ENCODE measurements around the gene TMEM141.

Gene TMEM141

GRCh38 chr9:136808075-136808805 lies 17.1 kb downstream of the TMEM141 start:
- no peak for DNase-seq (ENCODE audit: low read depth in 2 of 3, low spot score in 2 of 3)

- no peak for DNase-seq (ENCODE audit: low read depth in 2 of 3, low spot score in 2 of 3)
Measured at GRCh38 chr9:136808806-136809158, 17.6 kb downstream of the TMEM141 start.

DNA sequence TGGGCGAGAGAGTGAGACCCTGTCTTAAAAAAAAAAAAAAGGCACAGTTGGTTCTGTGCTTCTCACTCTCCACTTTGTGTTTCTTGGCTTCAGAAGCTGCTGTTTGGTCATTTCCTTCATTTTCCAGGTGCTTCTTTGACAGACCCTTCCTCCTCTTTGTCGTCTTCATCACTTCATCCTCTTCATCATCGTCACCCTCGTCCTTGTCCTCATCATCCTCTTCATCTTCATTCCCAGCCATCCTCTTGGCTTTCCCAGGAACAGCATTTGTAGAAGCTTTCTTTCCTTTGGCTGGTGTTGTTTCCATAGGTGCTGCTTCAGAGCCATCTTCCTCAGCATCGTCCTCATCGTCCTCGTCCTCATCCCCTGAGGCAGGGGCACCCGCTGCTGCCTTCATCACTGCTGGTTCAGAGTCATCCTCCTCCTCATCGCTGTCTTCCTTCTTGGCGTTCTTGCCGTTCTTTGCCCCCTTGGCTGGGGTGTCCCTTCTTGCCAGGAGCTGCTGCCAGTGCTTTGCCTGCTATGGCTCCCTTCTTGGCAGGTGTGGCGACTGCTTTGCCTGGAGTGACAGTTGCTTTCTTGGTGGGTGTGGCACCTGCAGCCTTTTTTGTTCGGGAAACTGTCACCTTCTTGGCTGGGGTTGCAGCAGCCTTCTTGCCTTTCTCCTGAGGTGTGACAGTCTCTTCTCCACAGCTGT lies 23.7 kb downstream of the TMEM141 start:
- DNase-seq (ENCODE audit: low read depth in 2 of 3, low spot score in 2 of 3): no peak

DNA sequence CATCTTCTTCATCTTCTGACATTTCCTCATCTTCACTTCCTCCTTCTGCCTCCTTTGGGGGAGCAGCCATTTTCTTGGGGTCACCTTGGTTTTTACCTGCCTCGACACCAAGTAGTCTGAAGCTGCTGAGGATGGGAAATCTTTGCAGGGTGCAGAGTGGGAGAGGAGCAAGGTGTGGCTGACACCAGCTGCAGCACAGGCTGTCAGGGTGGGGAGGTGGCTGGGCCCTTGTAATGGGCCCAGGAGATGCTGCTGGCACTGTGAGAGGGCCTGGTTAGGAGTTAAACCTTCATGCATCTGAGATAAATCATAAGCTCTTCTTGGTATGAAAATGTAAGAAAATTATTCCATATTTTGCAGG lies 24.3 kb downstream of the TMEM141 start:
- no peak for DNase-seq (ENCODE audit: low read depth in 2 of 3, low spot score in 2 of 3)

DNA sequence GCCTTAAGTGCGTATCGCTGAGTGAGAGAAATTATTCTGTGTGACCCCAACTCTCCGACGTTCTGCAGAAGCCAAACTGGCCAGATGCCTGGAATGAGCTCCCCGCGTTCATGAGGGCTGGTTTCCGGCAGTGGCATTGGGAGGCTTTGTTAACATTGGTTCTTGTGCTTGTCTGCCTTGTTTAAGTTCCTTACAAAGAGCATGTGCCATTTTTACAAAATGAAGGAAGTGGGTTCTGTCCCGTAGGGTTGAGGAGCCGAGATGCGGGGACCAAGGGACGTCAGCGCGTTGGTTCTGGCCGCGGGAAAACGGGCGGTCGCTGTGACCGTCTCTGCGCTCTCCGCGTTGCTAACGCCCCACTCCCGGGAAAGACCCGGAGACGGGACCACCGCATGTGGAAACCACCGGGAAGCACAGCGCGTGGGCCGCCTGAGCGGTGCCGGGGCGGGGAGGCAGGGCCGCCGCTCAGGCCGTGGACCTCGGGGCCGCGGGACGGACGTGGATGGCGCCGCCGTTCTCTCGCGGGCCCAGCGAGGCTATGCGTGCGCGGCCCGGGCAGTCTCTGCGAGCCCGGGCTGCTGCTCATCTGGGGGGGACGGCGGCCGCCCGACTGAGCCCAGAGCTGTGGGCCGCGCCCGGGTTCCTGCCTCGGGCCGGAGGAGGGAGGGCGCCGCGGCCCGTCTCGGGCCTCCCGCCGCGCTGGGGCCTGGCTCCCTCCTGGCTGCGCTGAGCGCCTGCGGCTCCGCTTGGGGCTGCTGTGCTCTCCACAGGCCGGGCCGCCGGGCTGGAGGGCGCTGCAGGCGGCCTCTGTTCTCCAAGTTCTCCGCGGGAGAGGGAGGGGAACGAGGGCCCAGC lies 30.1 kb downstream of the TMEM141 start:
- DNase-seq (ENCODE audit: low read depth in 2 of 3, low spot score in 2 of 3): no peak

DNA sequence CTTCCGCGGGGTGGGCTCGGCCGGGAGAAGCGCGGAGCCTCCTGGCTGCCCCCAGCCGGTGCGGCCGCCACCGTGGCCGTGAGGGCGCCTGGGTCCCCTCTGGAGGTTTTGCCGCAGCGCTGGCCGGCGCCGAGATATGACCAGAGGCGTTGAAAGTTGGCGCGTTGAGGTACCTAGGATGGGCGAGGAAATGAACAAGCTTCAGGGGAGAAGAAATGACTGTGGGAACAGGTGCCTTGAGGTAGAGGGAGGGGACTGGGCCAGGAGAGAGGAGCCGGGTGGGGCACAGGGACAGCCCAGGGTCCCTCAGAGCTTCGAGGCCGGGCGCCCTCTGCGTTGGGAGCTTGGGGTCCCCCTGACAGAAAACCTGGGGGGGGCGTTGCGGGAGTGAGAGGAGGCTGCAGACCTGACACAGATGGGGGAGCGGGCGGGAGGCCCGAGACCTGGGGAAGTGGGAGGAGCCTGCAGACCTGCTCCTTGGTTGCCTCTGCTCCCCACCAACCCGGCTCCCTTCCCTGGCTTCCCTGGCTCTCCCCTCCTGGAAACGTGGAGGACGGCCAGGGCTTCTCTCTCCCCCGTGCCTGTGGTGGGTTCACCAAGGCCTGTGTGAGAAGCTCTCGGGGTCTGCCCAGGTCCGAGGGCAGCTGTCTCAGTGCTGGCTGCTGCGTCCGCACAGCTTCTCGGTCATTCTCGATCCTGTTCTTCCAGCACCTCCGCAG lies 30.8 kb downstream of the TMEM141 start:
- DNase-seq (ENCODE audit: low read depth in 2 of 3, low spot score in 2 of 3): no peak

DNA sequence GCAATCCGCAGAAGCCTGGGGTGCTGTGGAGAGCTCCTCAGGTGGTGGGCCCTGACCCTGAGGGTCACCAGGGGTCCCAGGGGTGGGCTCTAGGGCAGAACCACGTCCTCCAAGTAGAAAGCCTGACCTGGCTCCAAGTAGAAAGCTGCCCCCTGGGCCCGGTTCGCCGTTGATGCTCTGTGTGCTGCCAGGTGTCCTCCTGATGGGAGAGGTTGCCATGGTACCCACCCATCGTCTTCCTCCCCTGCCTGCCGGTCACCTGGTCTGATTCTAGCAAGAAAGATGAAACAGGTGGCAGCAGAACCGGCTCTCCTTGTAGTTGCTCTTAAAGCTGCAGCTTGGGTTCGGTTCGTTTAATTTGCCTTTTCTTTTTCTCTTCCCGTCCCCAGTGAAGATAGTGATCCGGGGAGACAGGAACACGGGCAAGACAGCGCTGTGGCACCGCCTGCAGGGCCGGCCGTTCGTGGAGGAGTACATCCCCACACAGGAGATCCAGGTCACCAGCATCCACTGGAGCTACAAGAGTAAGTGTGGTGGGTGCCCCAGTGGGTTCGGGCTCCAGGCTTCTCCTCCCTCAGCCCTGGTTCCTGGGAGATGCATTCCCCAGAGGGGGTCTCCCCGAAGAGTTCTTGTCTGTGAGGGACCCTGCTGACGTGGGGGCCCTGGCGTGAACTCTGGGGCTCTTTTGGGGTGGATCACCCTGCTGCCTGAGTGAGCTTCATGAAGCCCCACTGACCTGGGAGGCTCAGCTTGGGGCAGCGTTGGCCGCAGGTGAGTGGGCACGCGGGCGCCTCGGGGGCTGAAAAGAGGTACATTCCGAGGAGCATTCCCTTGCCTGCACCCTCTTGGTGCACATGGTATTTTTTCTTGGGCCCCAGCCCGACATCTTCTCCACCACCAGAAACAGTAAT lies 32.2 kb downstream of the TMEM141 start:
- DNase-seq (ENCODE audit: low read depth in 2 of 3, low spot score in 2 of 3): no peak

DNA sequence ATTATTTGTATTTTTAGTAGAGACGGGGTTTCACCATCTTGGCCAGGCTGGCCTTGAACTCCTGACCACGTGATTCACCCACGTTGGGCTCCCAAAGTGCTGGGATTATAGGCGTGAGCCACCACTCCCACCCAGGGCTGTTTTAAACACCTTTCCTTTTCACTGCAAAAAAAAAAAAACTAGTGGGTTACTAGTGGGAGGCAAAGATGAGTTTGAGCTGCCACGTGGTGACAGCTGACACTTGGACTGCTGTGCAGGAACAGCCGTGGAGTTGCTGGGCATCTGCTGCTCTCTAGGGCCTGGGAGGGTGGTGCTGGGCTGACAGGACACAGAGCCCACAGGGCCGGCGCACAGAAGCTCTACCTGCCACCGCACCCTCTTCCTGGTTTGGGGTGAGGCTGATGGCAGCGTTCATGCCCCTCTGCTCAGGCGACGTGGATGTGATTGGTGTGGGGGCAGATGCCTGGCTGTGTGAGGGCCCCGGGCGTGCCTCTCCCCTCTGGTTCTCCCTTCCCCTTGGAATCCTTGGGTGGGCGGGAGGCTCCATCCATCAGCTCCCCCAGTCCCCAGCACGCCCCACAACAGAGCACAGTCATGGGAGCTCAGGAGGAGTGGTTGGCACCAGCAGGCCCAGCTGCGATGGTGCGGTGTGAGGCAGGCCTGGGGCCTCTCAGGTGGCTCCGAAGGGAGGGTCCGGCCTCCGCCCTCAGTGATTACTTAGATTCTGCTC lies 33.5 kb downstream of the TMEM141 start:
- DNase-seq (ENCODE audit: low read depth in 2 of 3, low spot score in 2 of 3): no peak

DNA sequence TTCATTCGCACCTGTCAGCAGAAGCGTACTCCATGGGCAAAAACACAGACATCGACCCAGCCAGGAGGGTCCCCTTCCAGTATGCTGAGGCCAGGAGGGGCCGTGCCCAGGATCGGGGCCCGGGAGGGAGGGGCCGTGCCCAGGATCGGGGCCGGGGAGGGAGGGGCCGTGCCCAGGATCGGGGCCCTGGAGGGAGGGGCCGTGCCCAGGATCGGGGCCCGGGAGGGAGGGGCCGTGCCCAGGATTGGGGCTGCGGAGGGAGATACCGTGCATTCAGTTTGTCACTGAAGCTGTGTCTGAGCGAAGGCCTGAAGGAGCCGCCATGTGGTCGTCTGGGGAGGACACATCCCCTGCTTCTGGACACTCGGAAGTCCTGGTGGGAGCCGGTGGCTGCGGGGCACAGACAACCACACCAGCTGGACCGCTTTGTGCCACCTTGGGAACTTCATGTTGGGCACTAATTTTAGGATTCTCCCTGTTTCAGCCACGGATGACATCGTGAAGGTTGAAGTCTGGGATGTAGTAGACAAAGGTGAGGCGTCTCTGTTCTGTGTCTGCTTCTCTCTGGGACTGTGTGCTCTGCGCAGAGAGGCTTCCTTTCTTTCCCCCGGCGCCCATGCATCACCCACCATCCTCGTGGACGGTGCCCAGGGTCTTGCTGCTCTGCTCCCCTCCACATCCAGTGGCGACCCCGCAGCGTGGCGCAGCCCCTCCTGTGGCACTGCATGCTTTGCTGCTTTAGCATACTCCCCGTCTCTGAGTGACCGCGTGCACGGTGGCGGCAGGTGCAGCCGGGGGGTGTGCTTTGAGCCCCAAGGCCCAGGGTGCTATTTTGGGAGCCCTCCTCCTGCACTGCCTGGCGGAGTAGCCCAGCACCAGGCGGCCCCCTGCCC lies 34.4 kb downstream of the TMEM141 start:
- DNase-seq (ENCODE audit: low read depth in 2 of 3, low spot score in 2 of 3): no peak

- no peak for DNase-seq (ENCODE audit: low read depth in 2 of 3, low spot score in 2 of 3)
Measured at GRCh38 chr9:136826188-136826541, 35.0 kb downstream of the TMEM141 start.

GRCh38 chr9:136826703-136827582 lies 35.8 kb downstream of the TMEM141 start:
- DNase-seq (ENCODE audit: low read depth in 2 of 3, low spot score in 2 of 3): no peak

DNA sequence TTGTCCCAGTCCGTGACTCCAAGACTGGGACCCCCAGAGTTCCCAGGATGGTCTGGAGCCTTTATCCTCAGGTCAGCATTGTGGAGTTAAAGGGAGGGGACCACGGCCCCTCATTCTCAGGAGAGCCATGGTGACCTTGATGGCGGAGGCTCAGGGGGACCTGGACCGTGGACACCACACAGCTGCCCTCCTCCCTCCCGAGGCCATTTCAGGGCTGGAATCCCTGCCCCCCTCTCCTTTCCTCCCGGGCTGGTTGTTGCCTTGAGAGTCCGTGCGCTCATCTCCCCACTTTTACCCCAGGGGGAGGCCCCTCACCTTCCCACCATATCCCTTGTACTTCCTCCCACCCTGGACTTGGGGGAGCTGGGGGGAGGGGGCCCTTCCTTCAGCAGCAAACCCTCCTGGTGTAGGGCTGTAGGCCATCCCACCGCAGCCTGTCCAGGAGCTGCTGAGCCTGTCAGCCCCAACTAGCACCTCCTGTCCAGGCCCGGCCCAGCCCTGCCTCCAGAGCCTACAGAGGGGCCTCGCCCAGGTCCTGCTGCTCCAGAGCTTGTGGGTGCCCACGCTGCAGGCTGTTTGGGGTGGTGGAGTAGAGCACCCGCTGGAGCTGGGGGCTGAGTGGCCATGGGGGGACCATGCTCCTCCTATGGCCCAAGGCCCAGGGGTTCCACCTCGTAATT lies 36.8 kb downstream of the TMEM141 start:
- no peak for DNase-seq (ENCODE audit: low read depth in 2 of 3, low spot score in 2 of 3)

DNA sequence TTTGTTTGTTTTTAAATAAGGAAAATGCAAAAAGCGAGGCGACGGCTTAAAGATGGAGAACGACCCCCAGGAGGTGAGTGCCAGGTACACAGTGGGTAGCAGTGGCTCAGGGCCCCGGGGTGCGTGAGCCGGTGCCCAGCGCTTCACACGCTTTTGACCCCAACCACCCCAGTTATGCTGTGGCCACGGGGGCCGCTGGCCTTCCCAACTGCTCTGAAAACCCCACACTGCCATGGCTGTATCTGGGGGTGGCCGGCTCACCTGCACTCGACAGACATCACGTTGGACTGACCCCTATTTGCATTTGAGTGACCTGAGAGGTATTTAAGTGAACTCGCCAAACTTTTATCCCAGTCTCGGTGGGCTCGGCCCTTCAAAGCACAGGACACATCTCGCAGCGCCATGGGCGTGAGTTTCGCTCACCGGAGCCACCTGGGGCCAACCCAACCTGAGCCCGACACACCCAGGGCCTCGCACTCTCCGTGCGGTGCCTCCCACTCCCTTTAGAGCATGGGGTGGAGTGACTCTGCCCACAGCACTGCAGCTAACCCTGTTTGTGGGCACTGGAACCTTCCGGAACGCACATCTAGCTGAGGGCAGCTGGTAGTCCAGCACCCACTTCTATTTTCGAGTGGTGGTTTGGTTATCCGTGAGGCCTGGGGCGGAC lies 37.5 kb downstream of the TMEM141 start:
- DNase-seq (ENCODE audit: low read depth in 2 of 3, low spot score in 2 of 3): no peak

DNA sequence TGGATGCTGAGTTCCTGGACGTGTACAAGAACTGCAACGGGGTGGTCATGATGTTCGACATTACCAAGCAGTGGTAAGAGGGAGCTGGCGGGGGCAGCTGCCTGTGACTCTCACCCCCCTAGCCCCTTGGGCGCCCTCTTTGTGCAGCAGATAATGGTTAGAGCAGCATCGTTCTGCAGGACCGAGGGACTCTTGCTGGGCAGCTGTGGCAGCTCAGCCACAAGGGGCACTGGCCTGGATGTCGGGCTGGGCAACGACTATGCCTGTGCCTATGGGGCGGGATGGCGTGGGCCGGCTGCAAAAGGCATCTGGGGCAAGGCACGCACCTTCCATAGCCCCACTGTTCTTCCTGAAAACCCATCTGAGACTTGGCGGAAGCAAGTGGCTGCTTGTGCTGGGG lies 38.3 kb downstream of the TMEM141 start:
- no peak for DNase-seq (ENCODE audit: low read depth in 2 of 3, low spot score in 2 of 3)

GRCh38 chr9:136829981-136830885 lies 39.1 kb downstream of the TMEM141 start:
- no peak for DNase-seq (ENCODE audit: low read depth in 2 of 3, low spot score in 2 of 3)

Data from activated CD8-positive, alpha-beta memory T cell treated with anti-CD3 and anti-CD28 coated beads for 48 hours (primary cell).